ENCODE results near the gene CBFB.

GRCh38 chr16:67026570-67026969 is 2.4 kb upstream of the CBFB start:
- no peak for TF ChIP-seq POLR2AphosphoS5 (IDR thresholded peaks at IDR 0.05)
- no peak for TF ChIP-seq CTCF (IDR thresholded peaks at IDR 0.05)
